Keratinocyte (primary cell): ENCODE measurements around the gene TMEM144.

Source experiments
- CTCF ChIP-seq, 3 experiments: IDR thresholded peaks in 1 of 3; conservative IDR thresholded peaks in 1 of 3; optimal IDR thresholded peaks in 1 of 3; 2 replicates in 2 of 3; 3 replicates in 1 of 3; pipeline versions ENCODE3 to v1.5.1; 2011; ENCODE audit warnings: low read length in 3 of 3, mild to moderate bottlenecking in 3 of 3, moderate library complexity in 2 of 3, control low read depth in 1 of 3, inconsistent platforms in 1 of 3; ENCODE audit not compliant: insufficient read depth in 2 of 3; ENCODE audit errors: extremely low read depth in 1 of 3
- EZH2 ChIP-seq: IDR thresholded peaks from one replicate; pipeline ENCODE4 v1.6.1; 2012; ENCODE audit warnings: inconsistent platforms, mild to moderate bottlenecking, low read length, moderate library complexity

GRCh38 chr4:158190718-158191117 lies 19.6 kb upstream of the TMEM144 start:
- no peak for TF ChIP-seq CTCF (optimal IDR thresholded peaks at IDR 0.05 in 1 of 3, IDR thresholded peaks at IDR 0.05 in 1 of 3, conservative IDR thresholded peaks at IDR 0.05 in 1 of 3; ENCODE audit: extremely low read depth in 1 of 3, insufficient read depth in 2 of 3, low read length in 3 of 3)
- TF ChIP-seq EZH2 = no peak
